Measurements from ENCODE around the gene FAM228A. TPM values are rescaled to one million over a fixed set of nuclear protein-coding genes. Genes with fewer than 3 reads are reported as not detected.

Gene FAM228A
- total and polyA plus RNA-seq, 11 donors = 0.19 to 1.9 (median 0.79) TPM; not detected in 3

DNA sequence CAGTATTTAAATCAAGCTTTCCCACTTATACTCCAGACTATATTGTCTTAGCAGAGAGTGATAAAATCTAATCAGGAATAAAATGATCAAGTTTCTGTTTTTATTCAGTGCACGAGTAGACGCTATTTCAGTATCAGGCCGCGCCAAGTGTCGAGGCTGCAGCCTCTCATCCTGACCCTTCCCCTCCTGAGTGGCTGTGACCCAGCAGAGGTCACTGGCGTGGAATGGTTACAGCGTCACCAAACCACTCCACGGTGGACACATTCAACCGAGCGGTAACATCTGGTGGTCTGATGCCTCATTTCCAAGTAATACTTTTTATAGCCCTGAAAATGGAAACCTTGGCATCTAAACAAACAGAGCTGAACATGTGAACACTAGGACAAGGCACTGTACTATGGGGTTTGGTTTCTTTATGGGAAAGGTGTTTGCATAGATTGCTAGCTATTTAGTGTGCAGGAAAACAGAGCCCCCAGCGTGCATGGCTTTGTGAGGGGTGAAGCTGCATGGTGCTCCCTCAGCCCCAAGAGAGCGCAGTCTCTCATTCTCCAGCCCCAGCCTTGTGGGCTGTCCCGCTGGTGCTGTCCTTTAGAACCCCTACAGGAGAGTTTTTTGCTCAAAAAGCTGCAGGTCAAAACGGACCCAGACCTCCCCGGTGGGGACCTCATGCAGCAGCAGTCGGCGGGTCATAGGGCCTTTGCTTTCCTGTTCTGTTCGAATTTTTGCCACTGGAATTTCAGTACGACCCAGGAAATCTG, 28.4 kb downstream of the FAM228A start:
- WGBS, 4 donors = 82 to 84% (median 83%) methylated on average over 17 to 19 of the region's 19 CpGs
- H3K36me3 ChIP-seq = peaks cover 0 to 66% (median 55%) of the 10 kb centered on the region in 9 donors

DNA sequence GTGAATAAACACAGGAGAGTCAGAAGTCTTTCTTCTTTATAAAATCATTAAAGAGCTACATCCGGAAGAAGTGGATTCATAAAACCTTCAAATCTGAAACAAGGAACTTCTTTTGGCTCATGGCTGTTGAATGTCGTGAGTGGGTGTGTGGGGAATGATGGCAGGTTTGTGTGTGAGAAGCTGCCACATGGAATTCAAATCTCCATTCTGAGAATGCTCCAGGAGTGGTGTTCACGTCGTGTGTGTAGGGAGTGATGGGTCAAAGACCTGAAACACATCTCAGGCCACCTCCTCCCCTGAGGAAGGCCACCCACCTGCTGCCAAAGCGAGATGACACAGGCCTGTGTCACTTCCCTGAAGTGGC, 28.9 kb downstream of the FAM228A start:
- DNase-seq = no peak
- Histone ChIP-seq H3K9me3 (no peaks in the 10 kb centered on the region), H3K27ac (no peak overlapping the region), H3K4me3 (no peak overlapping the region), H3K4me1 (peaks cover 0 to 11% (median 3%) of the 10 kb centered on the region in 12 donors), H3K27me3 (no peaks in the 10 kb centered on the region), H3K36me3 (peaks cover 0 to 71% (median 60%) of the 10 kb centered on the region in 9 donors)
- WGBS, 4 donors = 79 to 86% (median 83%) methylated on average over 5 of the region's 5 CpGs
- ATAC-seq = no peak
- intact Hi-C loops (cut with DNase I) = no loop called here
- no peak for TF ChIP-seq POLR2A (IDR thresholded peaks at IDR 0.05)
- TF ChIP-seq, protein P1, sequence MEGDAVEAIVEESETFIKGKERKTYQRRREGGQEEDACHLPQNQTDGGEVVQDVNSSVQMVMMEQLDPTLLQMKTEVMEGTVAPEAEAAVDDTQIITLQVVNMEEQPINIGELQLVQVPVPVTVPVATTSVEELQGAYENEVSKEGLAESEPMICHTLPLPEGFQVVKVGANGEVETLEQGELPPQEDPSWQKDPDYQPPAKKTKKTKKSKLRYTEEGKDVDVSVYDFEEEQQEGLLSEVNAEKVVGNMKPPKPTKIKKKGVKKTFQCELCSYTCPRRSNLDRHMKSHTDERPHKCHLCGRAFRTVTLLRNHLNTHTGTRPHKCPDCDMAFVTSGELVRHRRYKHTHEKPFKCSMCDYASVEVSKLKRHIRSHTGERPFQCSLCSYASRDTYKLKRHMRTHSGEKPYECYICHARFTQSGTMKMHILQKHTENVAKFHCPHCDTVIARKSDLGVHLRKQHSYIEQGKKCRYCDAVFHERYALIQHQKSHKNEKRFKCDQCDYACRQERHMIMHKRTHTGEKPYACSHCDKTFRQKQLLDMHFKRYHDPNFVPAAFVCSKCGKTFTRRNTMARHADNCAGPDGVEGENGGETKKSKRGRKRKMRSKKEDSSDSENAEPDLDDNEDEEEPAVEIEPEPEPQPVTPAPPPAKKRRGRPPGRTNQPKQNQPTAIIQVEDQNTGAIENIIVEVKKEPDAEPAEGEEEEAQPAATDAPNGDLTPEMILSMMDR (IDR thresholded peaks at IDR 0.05) = no peak

More for the DNA sequence above, 28.4 kb downstream of the FAM228A start:
- TF ChIP-seq POLR2A (IDR thresholded peaks at IDR 0.05) = no peak
- TF ChIP-seq, protein P1 (IDR thresholded peaks at IDR 0.05) = no peak
- DNase-seq (no peak), ATAC-seq (no peak)
- Histone ChIP-seq H3K27me3 (no peaks in the 10 kb centered on the region), H3K4me1 (peaks cover 0 to 11% (median 3%) of the 10 kb centered on the region in 12 donors), H3K9me3 (no peaks in the 10 kb centered on the region), H3K27ac (no peak overlapping the region), H3K4me3 (no peak overlapping the region)
- intact Hi-C loops (cut with DNase I) = no loop called here

DNA sequence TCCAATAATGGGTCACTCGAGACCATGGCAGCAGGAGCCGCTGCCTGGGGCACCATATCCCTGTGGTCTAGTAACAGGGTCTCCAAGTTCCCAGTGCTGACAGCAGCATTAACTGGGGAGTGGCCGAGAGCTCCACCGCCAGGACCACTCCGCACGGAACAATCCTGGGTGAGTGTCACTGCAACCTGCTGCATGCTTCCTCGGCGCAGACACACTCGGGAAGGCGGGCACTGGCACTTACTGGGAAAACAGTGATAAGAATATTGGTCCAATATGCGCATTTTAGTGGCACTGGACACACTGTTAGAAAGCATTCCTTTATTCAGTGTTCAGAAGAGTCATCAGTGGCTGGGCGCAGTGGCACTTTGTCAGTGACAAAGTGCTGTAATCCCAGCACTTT, 29.7 kb downstream of the FAM228A start:
- TF ChIP-seq, protein P1 (IDR thresholded peaks at IDR 0.05) = no peak
- TF ChIP-seq POLR2A (IDR thresholded peaks at IDR 0.05) = no peak
- no peaks in the 10 kb centered on the region for H3K27me3 ChIP-seq
- no peaks in the 10 kb centered on the region for H3K9me3 ChIP-seq
- H3K4me3 ChIP-seq = no peak overlapping the region
- peaks cover 0 to 79% (median 68%) of the 10 kb centered on the region in 9 donors for H3K36me3 ChIP-seq
- ATAC-seq = no peak
- peaks cover 0 to 11% (median 3%) of the 10 kb centered on the region in 12 donors for H3K4me1 ChIP-seq
- H3K27ac ChIP-seq = no peak overlapping the region
- intact Hi-C loops (cut with DNase I) = no loop called here
- no peak for DNase-seq
- WGBS, 4 donors = 92 to 97% (median 93%) methylated on average over 12 of the region's 12 CpGs

- Histone ChIP-seq H3K4me3 (no peak overlapping the region), H3K4me1 (peaks cover 0 to 7% (median 3%) of the 10 kb centered on the region in 12 donors), H3K36me3 (peaks cover 0 to 85% (median 74%) of the 10 kb centered on the region in 9 donors), H3K27me3 (no peaks in the 10 kb centered on the region), H3K27ac (no peak overlapping the region), H3K9me3 (no peaks in the 10 kb centered on the region)
- TF ChIP-seq POLR2A (IDR thresholded peaks at IDR 0.05) = no peak
- TF ChIP-seq, protein P1 (IDR thresholded peaks at IDR 0.05) = no peak
- WGBS, 4 donors = 91 to 93% (median 93%) methylated on average over 4 of the region's 4 CpGs
- no peak for ATAC-seq
- intact Hi-C loops (cut with DNase I) = no loop called here
- DNase-seq = no peak
Measured at GRCh38 chr2:24205131-24205530, 30.3 kb downstream of the FAM228A start.

Measured in heart left ventricle (tissue), 16 donors.